Natural killer cell (primary cell): Measurements from ENCODE around the gene CCDC175. TPM values are rescaled to one million over a fixed set of nuclear protein-coding genes. Genes with fewer than 3 reads are reported as not detected.

ENCODE experiments used
- ATAC-seq, 3 donors: fragments of 150-1000 bp in 2 of 3; fragments of 200-7000 bp in 1 of 3; cut with Tn5 transposase; 1 replicate in 1 of 3; 2 replicates in 2 of 3; pipeline ENCODE4 v1.10.0; 2021; ENCODE audit warnings: mild to moderate bottlenecking in 2 of 3, moderate library complexity in 2 of 3
- DNase-seq, 2 donors: peaks; one replicate each; pipeline versions ENCODE4 v3.0.0 to v3.0.0-alpha.2; 2013 to 2021; ENCODE audit warnings: mixed read lengths in 1 of 2
- H3K27ac ChIP-seq: one replicate; pipeline ENCODE4 v1.5.1; 2013; ENCODE audit warnings: mild to moderate bottlenecking, low read length
- H3K27me3 ChIP-seq: one replicate; pipeline ENCODE4 v1.6.1; 2013; ENCODE audit warnings: low read length; ENCODE audit not compliant: control insufficient read depth, insufficient read depth
- H3K36me3 ChIP-seq: one replicate; pipeline ENCODE4 v1.6.1; 2013; ENCODE audit warnings: low read length; ENCODE audit not compliant: control insufficient read depth, insufficient read depth
- H3K4me1 ChIP-seq: one replicate; pipeline ENCODE4 v1.6.1; 2013; ENCODE audit warnings: low read length; ENCODE audit not compliant: control insufficient read depth, insufficient read depth
- H3K4me3 ChIP-seq: one replicate; pipeline ENCODE4 v1.5.1; 2013; ENCODE audit warnings: low read length
- H3K9me3 ChIP-seq: one replicate; pipeline ENCODE4 v1.6.1; 2013; ENCODE audit warnings: low read length; ENCODE audit not compliant: control insufficient read depth, insufficient read depth
- H3K27ac Mint-ChIP-seq, 2 donors: one replicate each; pipeline ENCODE4 v1.8.0; 2022; ENCODE audit warnings: mild to moderate bottlenecking in 2 of 2, mixed read lengths in 2 of 2, moderate library complexity in 1 of 2
- H3K27me3 Mint-ChIP-seq, 2 donors: one replicate each; pipeline ENCODE4 v1.8.0; 2022; ENCODE audit warnings: low read depth in 2 of 2, mixed read lengths in 2 of 2
- H3K36me3 Mint-ChIP-seq: one replicate; pipeline ENCODE4 v1.8.0; 2022; ENCODE audit warnings: mixed read lengths
- H3K4me1 Mint-ChIP-seq, 2 donors: one replicate each; pipeline ENCODE4 v1.8.0; 2022; ENCODE audit warnings: mixed read lengths in 2 of 2
- H3K4me3 Mint-ChIP-seq: one replicate; pipeline ENCODE4 v1.8.0; 2022; ENCODE audit warnings: mild to moderate bottlenecking, moderate library complexity, mixed read lengths
- H3K9me3 Mint-ChIP-seq, 2 donors: one replicate each; pipeline ENCODE4 v1.8.0; 2022; ENCODE audit warnings: mixed read lengths in 2 of 2
- CTCF ChIP-seq: fragments of 200-600 bp; IDR thresholded peaks from one replicate; pipeline ENCODE4 v1.8.0; 2022; ENCODE audit warnings: antibody characterized with exemption
- whole genome bisulfite sequencing: methylation state at CpG from one replicate; pipeline ENCODE4 v1.1.7; 2013; ENCODE audit warnings: missing lambda C conversion rate; ENCODE audit not compliant: insufficient coverage; 5-methylcytosine and 5-hydroxymethylcytosine counted together
- intact Hi-C: fragments of 100-400 bp; cut with micrococcal nuclease; formaldehyde crosslinking; loops from one replicate; pipeline ENCODE4 v1.14.2; 2022
- total RNA-seq, 4 donors: library from RNA; stranded (reverse); fragments of 120-200 nt in 1 of 4; gene quantifications; one replicate each; pipeline versions ENCODE4 v1.2.3 to v1.2.4, GENCODE V29; 2013 to 2022

CCDC175 gene
- total RNA-seq, 3 donors from 2014 or later (not counting 1 experiment from before 2014, with no cell fraction given) = not detected

GRCh38 chr14:59564366-59564765, 12.2 kb downstream of the CCDC175 start:
- H3K4me1 ChIP-seq = no peaks in the 10 kb centered on the region
- no peak overlapping the region for H3K27ac ChIP-seq
- ATAC-seq = no peak
- no peak for TF ChIP-seq CTCF
- H3K4me3 ChIP-seq = no peak overlapping the region
- H3K36me3 ChIP-seq = no peaks in the 10 kb centered on the region
- DNase-seq = no peak
- Mint-ChIP-seq H3K27ac (no peak overlapping the region), H3K4me1 (no peaks in the 10 kb centered on the region), H3K27me3 (peaks cover 20 to 39% of the 10 kb centered on the region in 2 donors), H3K4me3 (no peak overlapping the region), H3K36me3 (no peaks in the 10 kb centered on the region), H3K9me3 (no peaks in the 10 kb centered on the region)
- 32% methylated on average over 2 of the region's 2 CpGs for WGBS
- H3K27me3 ChIP-seq = no peaks in the 10 kb centered on the region
- no peaks in the 10 kb centered on the region for H3K9me3 ChIP-seq
- intact Hi-C loops = no loop called here

GRCh38 chr14:59547310-59547709, 29.3 kb downstream of the CCDC175 start:
- TF ChIP-seq CTCF = no peak
- Histone ChIP-seq H3K4me1 (no peaks in the 10 kb centered on the region), H3K27me3 (peaks cover 2% of the 10 kb centered on the region), H3K36me3 (no peaks in the 10 kb centered on the region), H3K27ac (no peak overlapping the region), H3K4me3 (no peak overlapping the region), H3K9me3 (no peaks in the 10 kb centered on the region)
- ATAC-seq (no peak), DNase-seq (no peak)
- peaks cover 8% of the 10 kb centered on the region in 2 donors for H3K27me3 Mint-ChIP-seq
- H3K27ac Mint-ChIP-seq = no peak overlapping the region
- intact Hi-C loops = no loop called here
- H3K4me3 Mint-ChIP-seq = no peak overlapping the region
- H3K9me3 Mint-ChIP-seq = no peaks in the 10 kb centered on the region
- no peaks in the 10 kb centered on the region for H3K36me3 Mint-ChIP-seq
- 90% methylated on average over 2 of the region's 2 CpGs for WGBS
- H3K4me1 Mint-ChIP-seq = no peaks in the 10 kb centered on the region

- 94% methylated on average over 7 of the region's 7 CpGs for whole genome bisulfite sequencing
- H3K9me3 ChIP-seq = no peaks in the 10 kb centered on the region
- no peak for TF ChIP-seq CTCF
- no peaks in the 10 kb centered on the region for H3K9me3 Mint-ChIP-seq
- H3K27me3 Mint-ChIP-seq = peaks cover 5 to 10% of the 10 kb centered on the region in 2 donors
- peaks cover 2% of the 10 kb centered on the region for H3K27me3 ChIP-seq
- no peak for DNase-seq
- no peak overlapping the region for H3K27ac ChIP-seq
- H3K4me3 Mint-ChIP-seq = no peak overlapping the region
- no peak overlapping the region for H3K4me3 ChIP-seq
- intact Hi-C loops = no loop called here
- H3K36me3 Mint-ChIP-seq = no peaks in the 10 kb centered on the region
- ATAC-seq = no peak
- H3K27ac Mint-ChIP-seq = no peak overlapping the region
- no peaks in the 10 kb centered on the region for H3K4me1 Mint-ChIP-seq
- H3K4me1 ChIP-seq = no peaks in the 10 kb centered on the region
- no peaks in the 10 kb centered on the region for H3K36me3 ChIP-seq
These were observed 32.7 kb downstream of the CCDC175 start for GRCh38 chr14:59543873-59544272.

GRCh38 chr14:59541731-59542130, 34.9 kb downstream of the CCDC175 start:
- Histone ChIP-seq H3K4me1 (no peaks in the 10 kb centered on the region), H3K27me3 (peaks cover 2% of the 10 kb centered on the region), H3K36me3 (no peaks in the 10 kb centered on the region), H3K4me3 (no peak overlapping the region), H3K9me3 (no peaks in the 10 kb centered on the region), H3K27ac (no peak overlapping the region)
- TF ChIP-seq CTCF = no peak
- ATAC-seq (no peak), DNase-seq (no peak)
- Mint-ChIP-seq H3K27me3 (peaks cover 8 to 12% of the 10 kb centered on the region in 2 donors), H3K4me1 (no peaks in the 10 kb centered on the region), H3K27ac (no peak overlapping the region), H3K36me3 (no peaks in the 10 kb centered on the region), H3K9me3 (no peaks in the 10 kb centered on the region), H3K4me3 (no peak overlapping the region)
- intact Hi-C loops = no loop called here
- no CpG with 5 or more reads among the region's 2 CpGs for WGBS
